ENCODE data around the gene TUBB4B. TPM values are rescaled to one million over a fixed set of nuclear protein-coding genes. Genes with fewer than 3 reads are reported as not detected.

Gene TUBB4B
- total and polyA plus RNA-seq, 8 donors = 69.4 to 292 (median 153) TPM

DNA sequence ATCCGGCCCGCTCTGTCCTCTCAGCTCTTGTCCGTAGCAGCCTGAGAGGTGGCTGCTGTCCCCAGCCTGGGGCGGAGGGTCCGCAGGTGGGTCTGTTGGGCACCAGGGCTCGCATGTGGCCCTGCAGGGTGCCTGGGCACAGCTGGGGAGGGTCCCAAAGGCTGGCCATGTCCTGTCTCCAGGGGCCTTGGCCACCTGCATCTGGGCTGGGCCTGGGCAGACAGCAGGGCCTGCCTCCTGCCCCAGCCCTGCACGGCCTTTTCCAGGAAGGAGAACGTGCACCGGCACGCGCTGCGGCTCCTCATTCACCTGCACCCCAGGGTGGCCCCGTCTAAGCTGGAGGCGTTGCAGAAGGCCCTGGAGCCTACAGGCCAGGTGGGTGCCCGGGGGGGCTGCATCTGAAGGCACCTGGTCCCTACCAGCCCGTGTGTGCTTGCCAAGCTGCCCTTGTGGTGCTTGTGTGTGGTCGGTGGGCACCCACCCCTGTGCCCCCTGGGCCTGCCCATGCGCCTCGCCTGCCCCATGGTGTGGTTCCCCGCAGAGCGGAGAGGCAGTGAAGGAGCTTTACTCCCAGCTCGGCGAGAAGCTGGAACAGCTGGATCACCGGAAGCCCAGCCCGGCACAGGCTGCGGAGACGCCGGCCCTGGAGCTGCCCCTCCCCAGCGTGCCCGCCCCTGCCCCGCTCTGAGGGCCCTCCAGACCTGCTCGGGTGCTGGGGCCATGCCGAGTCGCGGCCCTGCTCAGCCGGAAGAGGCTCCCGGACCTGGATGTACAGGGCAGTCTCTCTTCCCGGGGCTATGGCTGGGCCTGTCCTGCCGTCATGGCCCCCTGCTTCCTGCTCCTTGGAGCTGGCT lies 31.4 kb downstream of the TUBB4B start:
- Histone ChIP-seq H3K27ac (peak overlapping the region; percentile 43 to 95 (median 88)), H3K4me3 (no peak overlapping the region), H3K4me1 (peaks cover 62 to 98% (median 97%) of the 10 kb centered on the region in 4 donors), H3K27me3 (peaks cover 0 to 13% (median 0%) of the 10 kb centered on the region in 3 donors), H3K9me3 (no peaks in the 10 kb centered on the region), H3K36me3 (peaks cover 28 to 54% (median 46%) of the 10 kb centered on the region in 4 donors)
- 90 to 94% (median 91%) methylated on average over 23 to 39 of the region's 39 CpGs for WGBS, 5 donors
- intact Hi-C loops (cut with DNase I; ENCODE audit: low total_unique reads) = no loop called here
- DNase-seq = peak in 1 of 2 donors; percentile 6
- TF ChIP-seq POLR2A (IDR thresholded peaks at IDR 0.05) (no peak), CTCF (IDR thresholded peaks at IDR 0.05) (no peak), POLR2AphosphoS5 (IDR thresholded peaks at IDR 0.05) (no peak), EP300 (IDR thresholded peaks at IDR 0.05) (no peak)

GRCh38 chr9:137273095-137273490 lies 32.0 kb downstream of the TUBB4B start:
- intact Hi-C loops (cut with DNase I; ENCODE audit: low total_unique reads) = no loop called here
- Histone ChIP-seq H3K36me3 (peaks cover 25 to 48% (median 40%) of the 10 kb centered on the region in 4 donors), H3K9me3 (no peaks in the 10 kb centered on the region), H3K4me1 (peaks cover 64 to 98% (median 95%) of the 10 kb centered on the region in 4 donors), H3K27me3 (peaks cover 0 to 20% (median 0%) of the 10 kb centered on the region in 3 donors), H3K4me3 (no peak overlapping the region), H3K27ac (peak overlapping the region; percentile 43 to 95 (median 88))
- TF ChIP-seq POLR2A (IDR thresholded peaks at IDR 0.05) (no peak), POLR2AphosphoS5 (IDR thresholded peaks at IDR 0.05) (no peak)
- 48 to 100% (median 68%) methylated on average over 1 to 13 of the region's 13 CpGs for WGBS, 5 donors
- DNase-seq = peak in 1 of 2 donors; percentile 18

GRCh38 chr9:137273611-137274320 lies 32.7 kb downstream of the TUBB4B start:
- Histone ChIP-seq H3K9me3 (no peaks in the 10 kb centered on the region), H3K27me3 (peaks cover 0 to 26% (median 0%) of the 10 kb centered on the region in 3 donors), H3K36me3 (peaks cover 25 to 43% (median 37%) of the 10 kb centered on the region in 4 donors), H3K27ac (peak overlapping the region; percentile 86 to 95 (median 95)), H3K4me3 (no peak overlapping the region), H3K4me1 (peaks cover 64 to 98% (median 94%) of the 10 kb centered on the region in 4 donors)
- intact Hi-C loops (cut with DNase I; ENCODE audit: low total_unique reads) = no loop called here
- peak; percentile 35 to 60 for DNase-seq
- WGBS, 5 donors = 39 to 72% (median 52%) methylated on average over 9 to 15 of the region's 15 CpGs
- TF ChIP-seq POLR2AphosphoS5 (IDR thresholded peaks at IDR 0.05) (no peak), CTCF (IDR thresholded peaks at IDR 0.05) (no peak), POLR2A (IDR thresholded peaks at IDR 0.05) (no peak), EP300 (IDR thresholded peaks at IDR 0.05) (no peak)

- Histone ChIP-seq H3K27me3 (peaks cover 0 to 41% (median 0%) of the 10 kb centered on the region in 3 donors), H3K9me3 (no peaks in the 10 kb centered on the region), H3K4me3 (peak overlapping the region in 1 of 4 donors; percentile 9), H3K36me3 (peaks cover 31 to 49% (median 47%) of the 10 kb centered on the region in 4 donors), H3K27ac (peak overlapping the region; percentile 88 to 95 (median 95)), H3K4me1 (peaks cover 56 to 99% (median 92%) of the 10 kb centered on the region in 4 donors)
- DNase-seq = peak in 1 of 2 donors; percentile 20
- intact Hi-C loops (cut with DNase I; ENCODE audit: low total_unique reads) = no loop called here
- TF ChIP-seq POLR2A (IDR thresholded peaks at IDR 0.05) (no peak), EP300 (IDR thresholded peaks at IDR 0.05) (no peak), POLR2AphosphoS5 (IDR thresholded peaks at IDR 0.05) (no peak), CTCF (IDR thresholded peaks at IDR 0.05) (no peak)
- 56 to 84% (median 76%) methylated on average over 10 of the region's 10 CpGs for WGBS, 5 donors
Observed at GRCh38 chr9:137275203-137275587, 34.1 kb downstream of the TUBB4B start.

Measured in stomach (tissue), 9 donors.